GM23338 (cell line): ENCODE data around the gene LNPEP.

Source experiments
- CTCF ChIP-seq, 2 experiments: fragments of 200-600 bp in 1 of 2; sonication (generic) in 1 of 2; conservative IDR thresholded peaks; 2 replicates each; pipeline versions ENCODE4 v1.5.1 to v1.6.1; 2016 to 2017; ENCODE audit warnings: antibody characterized with exemption in 2 of 2, low read depth in 2 of 2, mild to moderate bottlenecking in 2 of 2, moderate library complexity in 1 of 2
- EZH2phosphoT487 ChIP-seq: fragments of 200-600 bp; sonication (generic); IDR thresholded peaks from one replicate; pipeline ENCODE4 v1.8.1; 2018; ENCODE audit warnings: antibody characterized with exemption; ENCODE audit not compliant: unreplicated experiment
- JUNB ChIP-seq: IDR thresholded peaks from one replicate; pipeline ENCODE4 v1.6.1; 2016; ENCODE audit warnings: antibody characterized with exemption; ENCODE audit not compliant: unreplicated experiment
- REST ChIP-seq: IDR thresholded peaks from one replicate; pipeline ENCODE4 v1.6.1; 2018; ENCODE audit warnings: antibody characterized with exemption; ENCODE audit not compliant: unreplicated experiment

GRCh38 chr5:97071993-97072392, 136.1 kb downstream of the LNPEP start:
- TF ChIP-seq CTCF (conservative IDR thresholded peaks at IDR 0.05; ENCODE audit: low read depth in 2 of 2) (no peak), EZH2phosphoT487 (no peak), REST (no peak), JUNB (no peak)
